Placental pericyte (primary cell): ENCODE results near the gene NEURL1B. TPM values are rescaled to one million over a fixed set of nuclear protein-coding genes. Genes with fewer than 3 reads are reported as not detected.

Experiments
- small RNA-seq: library from RNA; depleted of rRNA; stranded (forward); fragments of <200 nt; gene quantifications from one replicate; pipeline ENCODE3, GENCODE V24; 2012; ENCODE audit warnings: low replicate concordance
- total RNA-seq: library from RNA; depleted of rRNA; stranded (reverse); fragments of >200 nt; gene quantifications from 2 replicates; pipeline ENCODE4 v1.2.3, GENCODE V29; 2012

Gene NEURL1B, protein sequence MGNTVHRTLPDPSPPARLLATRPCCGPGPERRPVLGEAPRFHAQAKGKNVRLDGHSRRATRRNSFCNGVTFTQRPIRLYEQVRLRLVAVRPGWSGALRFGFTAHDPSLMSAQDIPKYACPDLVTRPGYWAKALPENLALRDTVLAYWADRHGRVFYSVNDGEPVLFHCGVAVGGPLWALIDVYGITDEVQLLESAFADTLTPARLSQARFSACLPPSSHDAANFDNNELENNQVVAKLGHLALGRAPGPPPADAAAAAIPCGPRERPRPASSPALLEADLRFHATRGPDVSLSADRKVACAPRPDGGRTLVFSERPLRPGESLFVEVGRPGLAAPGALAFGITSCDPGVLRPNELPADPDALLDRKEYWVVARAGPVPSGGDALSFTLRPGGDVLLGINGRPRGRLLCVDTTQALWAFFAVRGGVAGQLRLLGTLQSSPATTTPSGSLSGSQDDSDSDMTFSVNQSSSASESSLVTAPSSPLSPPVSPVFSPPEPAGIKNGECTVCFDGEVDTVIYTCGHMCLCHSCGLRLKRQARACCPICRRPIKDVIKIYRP
- 0.44 and 2.4 TPM in 2 replicates for total RNA-seq

DNA sequence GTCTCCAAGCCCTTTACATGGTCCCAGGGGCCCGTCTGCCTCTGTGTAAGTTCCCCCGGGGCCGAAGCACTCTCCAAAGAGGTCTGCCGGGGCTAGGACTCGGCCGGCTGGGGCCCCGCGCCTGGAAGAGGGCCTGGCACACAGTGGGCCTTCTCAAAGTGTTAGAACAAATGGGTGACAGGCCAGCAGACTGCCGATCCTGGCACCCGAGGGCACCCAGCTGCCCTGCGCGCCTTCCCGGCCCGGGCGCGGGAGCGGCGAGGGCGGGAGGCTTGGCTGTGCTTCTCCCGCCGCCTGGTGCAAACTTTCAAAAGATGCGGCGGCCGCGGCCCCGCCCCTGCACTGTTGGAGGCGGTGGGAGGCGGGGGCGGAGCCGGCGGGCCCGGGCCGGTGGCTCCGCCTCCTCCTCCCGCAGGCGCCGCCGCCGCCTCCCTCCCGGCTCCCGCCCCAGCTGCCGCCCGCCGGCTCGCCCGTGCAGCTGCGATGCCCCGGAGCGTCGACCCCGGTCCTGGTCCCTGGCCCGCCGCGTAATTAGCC is at the start of gene NEURL1B:
Gene NEURL1B (plus strand): TSS at position 442 of the 537 bp plus-strand sequence. CDS start 144 bp downstream, outside the sequence.

Small RNAs within 50 kb of the gene (small RNA-seq; reads per million reads assigned to genes)
- gene AC027309.2, result not detected
- gene MIR5003, result not detected

Other genes starting within 250 kb of the NEURL1B start
- gene SH3PXD2B, start 186.7 kb upstream of the NEURL1B start, total RNA-seq, result 39.6 and 41.8 TPM in 2 replicates
- 37.4 and 102 TPM in 2 replicates for gene DUSP1, start 129.9 kb downstream of the NEURL1B start, total RNA-seq
- gene ERGIC1, start 193.0 kb downstream of the NEURL1B start, total RNA-seq, result 73.3 and 166 TPM in 2 replicates